ENCODE results near the gene MYRF. TPM values are rescaled to one million over a fixed set of nuclear protein-coding genes. Genes with fewer than 3 reads are reported as not detected.

The MYRF gene
- total and polyA plus RNA-seq, 2 donors (not counting 3 experiments of a cell fraction or from before 2014, with no cell fraction given) = 0.82 to 0.98 TPM

- H3K4me3 ChIP-seq (replicated peaks in 1 of 3; ENCODE audit: insufficient read depth in 1 of 3, low read depth in 1 of 3, low read length in 3 of 3) = no peak overlapping the region
- no peaks in the 10 kb centered on the region for H4K20me1 ChIP-seq (replicated peaks; ENCODE audit: control insufficient read depth, extremely low read depth, insufficient read depth, low read length)
- intact Hi-C loops (cut with micrococcal nuclease) = no loop called here
- no peaks in the 10 kb centered on the region for H3K9me3 ChIP-seq (replicated peaks; ENCODE audit: control insufficient read depth, insufficient read depth, low read length)
- ChIA-PET CTCF (interaction anchor here (1.7 to 2.3 kb wide), 2 partner anchors 16 to 34 kb away, joined by 7 to 13 read pairs; no protein-coding TSS in a partner anchor), POLR2A (no interaction called here)
- H3K9ac ChIP-seq (replicated peaks; ENCODE audit: extremely low read depth, insufficient read depth, low read length) = no peak overlapping the region
- BruUV-seq (replicated peaks) = no TSS peak
- H3K79me2 ChIP-seq (ENCODE audit: control insufficient read depth, insufficient read depth, low read length) = no peaks in the 10 kb centered on the region
- H3K27ac ChIP-seq (ENCODE audit: insufficient read depth, low read depth, low read length) = no peak overlapping the region
- no peak for TF ChIP-seq GATA2 (IDR thresholded peaks at IDR 0.05; ENCODE audit: insufficient read depth, insufficient read length, low read depth, low read length)
- no peak for TF ChIP-seq CTCF (IDR thresholded peaks at IDR 0.05; ENCODE audit: extremely low read depth in 1 of 2, insufficient read depth in 1 of 2, low read depth in 1 of 2, low read length in 2 of 2)
- no peak for TF ChIP-seq FOS (IDR thresholded peaks at IDR 0.05; ENCODE audit: borderline replicate concordance, insufficient read depth, low read length)
- TF ChIP-seq JUN (IDR thresholded peaks at IDR 0.05; ENCODE audit: borderline replicate concordance, insufficient read depth, insufficient read length, low read depth) = no peak
- no peak for TF ChIP-seq MYC (IDR thresholded peaks at IDR 0.05; ENCODE audit: low read depth, low read length)
- no peak for TF ChIP-seq POLR2AphosphoS5 (IDR thresholded peaks at IDR 0.05; ENCODE audit: insufficient read depth, low read depth, low read length)
- TF ChIP-seq POLR2A (IDR thresholded peaks at IDR 0.05; ENCODE audit: low read depth, low read length) = no peak
- no peak for TF ChIP-seq EZH2 (IDR thresholded peaks at IDR 0.05; ENCODE audit: borderline replicate concordance, low read depth, low read length, severe bottlenecking)
- no peak for TF ChIP-seq MAX (IDR thresholded peaks at IDR 0.05; ENCODE audit: insufficient read depth, insufficient read length)
- no peaks in the 10 kb centered on the region for H3K27me3 ChIP-seq (ENCODE audit: control insufficient read depth in 2 of 2, insufficient read depth in 2 of 2, low read length in 2 of 2)
- DNase-seq (ENCODE audit: low read depth, low spot score) (no peak), FAIRE-seq (no peak)
- H3K4me2 ChIP-seq (ENCODE audit: insufficient read depth, low read length) = no peak overlapping the region
- no peak overlapping the region for H2AFZ ChIP-seq (ENCODE audit: low read depth, low read length)
- H3K4me1 ChIP-seq (ENCODE audit: control insufficient read depth, extremely low read depth, insufficient read depth, low read length) = no peaks in the 10 kb centered on the region
- dilution Hi-C loops (cut with MboI; ENCODE audit: extremely low pct_ligation_motif_present, low sequenced_read_pairs) = no loop called here
- H3K9me1 ChIP-seq (replicated peaks; ENCODE audit: control insufficient read depth, extremely low read depth, insufficient read depth, low read length) = no peaks in the 10 kb centered on the region
- H3K36me3 ChIP-seq (ENCODE audit: control insufficient read depth in 2 of 2, extremely low read depth in 1 of 2, insufficient read depth in 2 of 2, low read length in 2 of 2) = peaks cover 0 to 18% of the 10 kb centered on the region in 2 experiments
These were observed 29.1 kb downstream of the MYRF start for GRCh38 chr11:61781585-61781984.
